GM06990 (cell line): Measurements from ENCODE around the gene RASGEF1C.

Experiments used
- DNase-seq: peaks from one replicate; pipeline ENCODE4 v3.0.0-alpha.2; 2011; ENCODE audit not compliant: insufficient read length; ENCODE audit errors: extremely low read depth
- H3K27me3 ChIP-seq: replicated peaks from 2 replicates; pipeline ENCODE4 v1.6.0; 2011; ENCODE audit warnings: low read length; ENCODE audit not compliant: control insufficient read depth, insufficient read depth
- H3K36me3 ChIP-seq: 2 replicates; pipeline ENCODE4 v1.5.1; 2011; ENCODE audit warnings: low read length; ENCODE audit not compliant: control insufficient read depth, insufficient read depth
- H3K4me3 ChIP-seq: replicated peaks from 2 replicates; pipeline ENCODE4 v1.5.1; 2011; ENCODE audit warnings: low read depth, mild to moderate bottlenecking, control low read depth, low read length
- CTCF ChIP-seq: IDR thresholded peaks from 2 replicates; pipeline ENCODE4 v1.5.1; 2011; ENCODE audit warnings: low read length, control low read depth, mild to moderate bottlenecking, inconsistent platforms; ENCODE audit not compliant: insufficient read depth, poor library complexity, severe bottlenecking

Gene RASGEF1C

GRCh38 chr5:180205916-180206315 lies 3.1 kb downstream of the RASGEF1C start:
- TF ChIP-seq CTCF, result no peak
- no peaks in the 10 kb centered on the region; the same call in 1 of the 2 replicates for H3K27me3 ChIP-seq
- H3K4me3 ChIP-seq, result no peak overlapping the region
- DNase-seq, result no peak
- H3K36me3 ChIP-seq, result no peaks in the 10 kb centered on the region

DNA sequence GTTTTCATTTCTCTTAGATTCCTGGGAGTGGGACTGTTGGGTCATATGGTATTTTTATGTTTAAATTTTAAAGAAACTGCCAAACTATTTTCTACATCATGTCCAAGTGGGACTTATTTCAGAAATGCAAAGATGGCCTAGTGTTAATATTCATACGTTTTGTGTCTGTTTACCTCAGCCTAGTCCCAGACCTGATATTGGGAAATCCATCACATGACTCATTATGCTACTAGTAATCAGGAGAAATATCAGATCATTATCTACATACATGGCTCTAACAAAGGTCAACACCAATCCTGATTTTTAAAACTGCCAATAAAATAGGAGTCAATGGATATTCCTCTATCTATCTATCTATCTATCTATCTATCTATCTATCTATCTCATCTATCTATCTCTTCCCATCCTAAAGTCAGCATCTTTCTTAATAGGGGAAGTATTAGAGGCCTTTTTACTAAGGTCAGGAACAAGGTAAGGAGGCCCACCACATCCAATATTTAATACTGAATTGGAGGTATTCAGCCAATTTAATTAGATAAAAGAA lies 4.7 kb downstream of the RASGEF1C start:
- Histone ChIP-seq H3K4me3 (no peak overlapping the region), H3K27me3 (no peaks in the 10 kb centered on the region; the same call in 1 of the 2 replicates), H3K36me3 (no peaks in the 10 kb centered on the region)
- no peak for DNase-seq
- no peak for TF ChIP-seq CTCF

DNA sequence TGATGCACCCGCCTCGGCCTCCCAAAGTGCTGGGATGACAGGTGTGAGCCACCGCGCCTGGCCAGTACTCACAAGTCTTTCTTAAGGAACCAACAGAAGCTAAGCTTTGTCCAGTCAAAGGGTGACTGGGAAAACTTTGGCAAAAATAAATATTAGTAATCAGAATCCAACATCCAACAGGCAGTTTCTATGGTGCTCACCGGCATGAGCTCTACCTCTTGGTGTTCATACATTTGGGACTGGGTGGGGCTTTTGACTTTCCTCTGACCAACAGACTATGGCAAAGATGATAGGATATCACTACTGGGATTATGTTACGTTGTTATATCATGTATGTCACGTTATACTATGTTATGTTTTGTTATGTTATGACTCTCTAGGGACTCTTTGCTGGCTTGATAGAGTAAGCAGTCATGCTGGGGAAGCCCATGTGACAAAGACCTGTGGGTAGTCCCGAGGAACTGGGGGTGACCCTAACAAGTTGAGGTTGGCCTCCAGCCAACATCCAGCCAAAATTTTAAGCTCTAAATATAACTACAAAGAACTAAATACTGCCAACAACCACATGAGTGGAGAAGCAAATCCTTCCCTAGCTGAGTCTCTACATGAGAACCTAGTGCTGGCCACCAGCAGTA lies 6.0 kb downstream of the RASGEF1C start:
- Histone ChIP-seq H3K4me3 (no peak overlapping the region), H3K27me3 (no peaks in the 10 kb centered on the region; the same call in 1 of the 2 replicates), H3K36me3 (no peaks in the 10 kb centered on the region)
- no peak for DNase-seq
- no peak for TF ChIP-seq CTCF

DNA sequence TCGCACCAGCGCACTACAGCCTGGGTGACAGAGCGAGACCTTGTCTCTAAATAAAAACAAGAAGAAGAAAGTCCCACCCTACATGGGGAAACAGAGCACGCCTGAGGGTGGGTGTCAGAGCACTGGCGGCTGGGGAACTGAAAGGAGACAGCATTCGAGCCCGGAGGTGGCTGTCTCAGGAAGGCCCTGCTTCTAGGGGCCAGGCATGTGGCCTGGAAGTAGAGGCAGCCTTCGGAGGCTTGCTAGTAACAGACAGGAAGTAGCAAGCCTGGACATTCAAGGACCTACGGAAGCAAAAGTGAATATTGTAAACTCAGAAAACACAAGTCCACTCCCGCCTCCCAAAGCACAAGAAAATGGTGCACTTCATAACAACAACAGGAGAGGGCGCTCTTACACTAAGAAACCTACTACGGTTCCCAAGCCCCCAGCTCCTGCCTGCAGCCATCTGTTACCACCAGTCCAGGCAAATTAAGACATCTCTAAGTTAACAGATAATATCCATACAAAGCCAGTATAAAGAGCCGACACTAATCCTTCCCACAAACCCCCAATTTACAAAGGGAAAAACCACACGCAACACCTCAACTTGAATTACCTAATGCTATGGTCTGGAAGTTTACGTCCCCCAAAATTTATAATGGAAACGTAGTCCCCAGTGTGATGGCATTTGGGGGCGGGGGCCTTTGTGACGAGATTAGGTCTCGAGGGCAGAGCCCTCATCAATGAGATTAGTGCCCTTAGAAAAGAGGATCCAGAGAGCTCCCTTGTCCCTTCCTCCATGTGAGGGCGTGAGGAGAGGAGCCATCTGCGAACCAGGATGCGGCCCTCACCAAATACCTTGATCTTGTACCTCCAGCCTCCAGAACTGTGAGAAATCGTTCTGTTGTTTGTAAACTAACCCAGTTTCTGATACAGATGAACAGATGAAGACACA lies 7.7 kb downstream of the RASGEF1C start:
- Histone ChIP-seq H3K27me3 (no peaks in the 10 kb centered on the region), H3K4me3 (no peak overlapping the region), H3K36me3 (no peaks in the 10 kb centered on the region)
- TF ChIP-seq CTCF, result peak; percentile 24
- DNase-seq, result no peak

DNA sequence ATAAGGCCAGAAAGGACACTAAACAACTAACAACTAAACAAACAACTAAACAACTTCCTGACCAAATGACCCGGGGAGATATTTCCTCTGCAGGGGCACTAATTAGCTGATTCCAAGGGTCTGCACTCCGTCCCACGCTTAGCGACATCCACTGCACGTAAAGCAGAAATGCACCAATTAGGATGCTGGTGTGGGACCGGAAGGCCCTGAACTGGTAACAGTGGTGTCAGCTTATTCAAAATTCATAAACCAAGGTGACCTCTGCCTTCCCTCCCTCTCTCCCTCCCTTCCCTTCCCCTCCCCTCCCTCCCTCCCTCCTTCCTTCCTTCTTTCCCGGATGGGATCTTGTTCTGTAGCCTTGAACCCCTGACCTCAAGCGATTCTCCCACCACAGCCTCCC lies 9.6 kb downstream of the RASGEF1C start:
- DNase-seq, result no peak
- no peaks in the 10 kb centered on the region for H3K27me3 ChIP-seq
- no peak for TF ChIP-seq CTCF

More for the DNA sequence above, 9.6 kb downstream of the RASGEF1C start:
- Histone ChIP-seq H3K36me3 (no peaks in the 10 kb centered on the region), H3K4me3 (no peak overlapping the region)
